Uterus (tissue), 2 donors: ENCODE results near the gene INSRR.

ENCODE experiments used
- POLR2A ChIP-seq, 2 donors: fragments of 450-650 bp; IDR thresholded peaks; one replicate each; pipeline ENCODE4 v1.6.1; 2016; ENCODE audit warnings: antibody characterized with exemption in 2 of 2, mild to moderate bottlenecking in 1 of 2, moderate library complexity in 1 of 2
- TF ChIP-seq, protein P1 (sequence below), 4 experiments: fragments of 200-600 bp in 2 of 4; fragments of 450-650 bp in 2 of 4; sonication (generic) in 2 of 4; IDR thresholded peaks; one replicate each; pipeline ENCODE4 v1.5.1; 2016 to 2019; ENCODE audit warnings: antibody characterized with exemption in 4 of 4, mild to moderate bottlenecking in 2 of 4, moderate library complexity in 1 of 4

DNA sequence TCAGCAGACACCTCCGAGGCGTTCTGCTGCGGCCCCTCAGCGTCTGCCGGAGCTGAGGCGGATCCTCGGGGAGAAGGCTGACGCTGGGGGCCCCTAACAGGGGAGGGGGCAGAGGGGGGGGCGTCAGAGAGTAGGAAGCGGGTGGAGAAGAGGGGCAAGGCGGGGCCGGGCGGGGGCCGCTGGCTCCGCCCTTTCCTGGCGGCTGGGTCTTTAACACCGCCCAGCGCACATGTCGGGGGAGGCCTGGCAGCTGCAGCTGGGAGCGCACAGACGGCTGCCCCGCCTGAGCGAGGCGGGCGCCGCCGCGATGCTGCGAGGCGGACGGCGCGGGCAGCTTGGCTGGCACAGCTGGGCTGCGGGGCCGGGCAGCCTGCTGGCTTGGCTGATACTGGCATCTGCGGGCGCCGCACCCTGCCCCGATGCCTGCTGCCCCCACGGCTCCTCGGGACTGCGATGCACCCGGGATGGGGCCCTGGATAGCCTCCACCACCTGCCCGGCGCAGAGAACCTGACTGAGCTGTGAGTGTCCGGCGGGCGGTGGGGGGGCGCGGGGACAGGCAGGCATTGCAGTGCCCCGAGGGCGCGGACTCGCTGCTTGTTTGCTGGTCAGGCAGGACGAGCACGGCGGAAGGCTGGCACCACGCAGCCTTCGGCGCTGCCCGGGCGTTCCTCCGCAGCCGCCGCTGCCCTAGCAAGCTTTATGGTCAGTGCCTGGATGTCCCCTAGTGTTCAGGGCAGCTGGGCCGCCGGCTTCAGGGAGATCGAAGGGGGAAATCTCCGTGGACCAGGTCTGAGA, 1.9 kb upstream of the INSRR start, which contains the start of gene NTRK1:
- TF ChIP-seq, protein P1, sequence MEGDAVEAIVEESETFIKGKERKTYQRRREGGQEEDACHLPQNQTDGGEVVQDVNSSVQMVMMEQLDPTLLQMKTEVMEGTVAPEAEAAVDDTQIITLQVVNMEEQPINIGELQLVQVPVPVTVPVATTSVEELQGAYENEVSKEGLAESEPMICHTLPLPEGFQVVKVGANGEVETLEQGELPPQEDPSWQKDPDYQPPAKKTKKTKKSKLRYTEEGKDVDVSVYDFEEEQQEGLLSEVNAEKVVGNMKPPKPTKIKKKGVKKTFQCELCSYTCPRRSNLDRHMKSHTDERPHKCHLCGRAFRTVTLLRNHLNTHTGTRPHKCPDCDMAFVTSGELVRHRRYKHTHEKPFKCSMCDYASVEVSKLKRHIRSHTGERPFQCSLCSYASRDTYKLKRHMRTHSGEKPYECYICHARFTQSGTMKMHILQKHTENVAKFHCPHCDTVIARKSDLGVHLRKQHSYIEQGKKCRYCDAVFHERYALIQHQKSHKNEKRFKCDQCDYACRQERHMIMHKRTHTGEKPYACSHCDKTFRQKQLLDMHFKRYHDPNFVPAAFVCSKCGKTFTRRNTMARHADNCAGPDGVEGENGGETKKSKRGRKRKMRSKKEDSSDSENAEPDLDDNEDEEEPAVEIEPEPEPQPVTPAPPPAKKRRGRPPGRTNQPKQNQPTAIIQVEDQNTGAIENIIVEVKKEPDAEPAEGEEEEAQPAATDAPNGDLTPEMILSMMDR (IDR thresholded peaks at IDR 0.05) = no peak
- no peak for TF ChIP-seq POLR2A (IDR thresholded peaks at IDR 0.05)
